WTC11 (cell line): ENCODE data around the gene MSH3. TPM values are rescaled to one million over a fixed set of nuclear protein-coding genes. Genes with fewer than 3 reads are reported as not detected.
"Not testable (repeated sequence)": the region's sequence is repeated elsewhere in the genome, so short reads cannot be mapped to it uniquely, and the experiment has no call there.

Experiments
- ATAC-seq: fragments of 200-7000 bp; cut with Tn5 transposase; 2 replicates; pipeline ENCODE4 v1.10.0; 2021; ENCODE audit warnings: mild to moderate bottlenecking, moderate library complexity
- CTCF ChIA-PET: fragments of 300-600 bp; sonication (Branson Sonifier 250); formaldehyde crosslinking; loops from one replicate; lab custom pipeline; 2021; ENCODE audit warnings: antibody characterized with exemption; lab: Charles Lee
- POLR2A ChIA-PET: fragments of 350-600 bp; sonication (Branson Sonifier 250); formaldehyde crosslinking; loops from one replicate; lab custom pipeline; 2021; ENCODE audit warnings: antibody characterized with exemption; lab: Charles Lee
- DNase-seq: peaks from one replicate; pipeline ENCODE4 v3.0.0; 2021; ENCODE audit warnings: low spot score
- H3K27ac Mint-ChIP-seq: 2 replicates; pipeline ENCODE4 v1.8.0; 2021; ENCODE audit warnings: mixed read lengths
- H3K27me3 Mint-ChIP-seq: 2 replicates; pipeline ENCODE4 v1.8.0; 2021; ENCODE audit warnings: low read depth, mild to moderate bottlenecking, moderate library complexity, mixed read lengths
- H3K36me3 Mint-ChIP-seq: 2 replicates; pipeline ENCODE4 v1.8.0; 2021; ENCODE audit warnings: mixed read lengths
- H3K4me1 Mint-ChIP-seq: 2 replicates; pipeline ENCODE4 v1.8.0; 2022; ENCODE audit warnings: mixed read lengths
- H3K4me3 Mint-ChIP-seq: 2 replicates; pipeline ENCODE4 v1.8.0; 2021; ENCODE audit warnings: mild to moderate bottlenecking, moderate library complexity, mixed read lengths
- H3K9me3 Mint-ChIP-seq: 2 replicates; pipeline ENCODE4 v1.8.0; 2021; ENCODE audit warnings: mixed read lengths
- ATF2 ChIP-seq: sonication (generic); formaldehyde crosslinking; IDR thresholded peaks from 2 replicates; pipeline ENCODE4 v1.8.1; 2022; ENCODE audit warnings: low read depth, missing genetic modification reagents, borderline replicate concordance
- ATF3 ChIP-seq: sonication (generic); formaldehyde crosslinking; conservative IDR thresholded peaks from 2 replicates; pipeline ENCODE4 v1.8.1; 2022; ENCODE audit warnings: mild to moderate bottlenecking, missing genetic modification reagents
- CDX4 ChIP-seq: fragments of 250-450 bp; sonication (Bioruptor Pico); IDR thresholded peaks from 2 replicates; pipeline ENCODE4 v1.9.0; 2021; ENCODE audit warnings: moderate library complexity, mild to moderate bottlenecking, inconsistent platforms, borderline replicate concordance
- E2F5 ChIP-seq: sonication (generic); formaldehyde crosslinking; IDR thresholded peaks from 2 replicates; pipeline ENCODE4 v1.8.1; 2022; ENCODE audit warnings: mild to moderate bottlenecking, moderate library complexity, missing genetic modification reagents
- FOXK1 ChIP-seq: sonication (generic); formaldehyde crosslinking; IDR thresholded peaks from 2 replicates; pipeline ENCODE4 v1.8.0; 2022; ENCODE audit warnings: mild to moderate bottlenecking, moderate library complexity, missing genetic modification reagents
- HMGA2 ChIP-seq: fragments of 250-450 bp; sonication (Bioruptor Pico); IDR thresholded peaks from 2 replicates; pipeline ENCODE4 v1.4.0; 2021; ENCODE audit warnings: mild to moderate bottlenecking, moderate library complexity
- MXD4 ChIP-seq: fragments of 250-450 bp; sonication (Bioruptor Pico); IDR thresholded peaks from 2 replicates; pipeline ENCODE4 v1.8.0; 2021; ENCODE audit warnings: mild to moderate bottlenecking, moderate library complexity, borderline replicate concordance
- NFE2L1 ChIP-seq: sonication (generic); formaldehyde crosslinking; IDR thresholded peaks from 2 replicates; pipeline ENCODE4 v1.8.1; 2023; ENCODE audit warnings: missing genetic modification reagents
- SMAD4 ChIP-seq: sonication (generic); formaldehyde crosslinking; IDR thresholded peaks from 2 replicates; pipeline ENCODE4 v1.8.0; 2022; ENCODE audit warnings: mild to moderate bottlenecking, missing genetic modification reagents
- SP1 ChIP-seq: sonication (generic); formaldehyde crosslinking; conservative IDR thresholded peaks from 2 replicates; pipeline ENCODE4 v1.8.1; 2022; ENCODE audit warnings: missing genetic modification reagents
- USF1 ChIP-seq: sonication (generic); formaldehyde crosslinking; IDR thresholded peaks from 2 replicates; pipeline ENCODE4 v1.8.0; 2022; ENCODE audit warnings: mild to moderate bottlenecking, missing genetic modification reagents
- ZBTB21 ChIP-seq: sonication (generic); formaldehyde crosslinking; IDR thresholded peaks from 2 replicates; pipeline ENCODE4 v1.8.1; 2023; ENCODE audit warnings: mild to moderate bottlenecking, missing genetic modification reagents, borderline replicate concordance
- total RNA-seq: library from RNA; stranded (reverse); gene quantifications from 3 replicates; pipeline ENCODE4 v1.2.3, GENCODE V29; 2021
- TF ChIP-seq, protein P1 (sequence below): sonication (generic); formaldehyde crosslinking; IDR thresholded peaks from 2 replicates; pipeline ENCODE4 v1.8.1; 2023; ENCODE audit warnings: mild to moderate bottlenecking, missing genetic modification reagents, moderate library complexity
- TF ChIP-seq, protein P2 (sequence below): fragments of 250-450 bp; sonication (Bioruptor Pico); IDR thresholded peaks from 2 replicates; pipeline ENCODE4 v1.9.0; 2021; ENCODE audit warnings: mild to moderate bottlenecking, borderline replicate concordance

Gene MSH3
- total RNA-seq, 1 experiment from 2014 or later: 14.6 TPM

GRCh38 chr5:80822640-80823039, 168.2 kb downstream of the MSH3 start:
- Mint-ChIP-seq H3K4me3 (no peak overlapping the region), H3K4me1 (peaks cover 12% of the 10 kb centered on the region), H3K27ac (no peak overlapping the region), H3K9me3 (peaks cover 54% of the 10 kb centered on the region), H3K36me3 (peaks cover 42% of the 10 kb centered on the region)
- ATAC-seq: no peak
- no peak for DNase-seq
- CTCF ChIA-PET: no interaction called here
- TF ChIP-seq USF1 (CRISPR knock-in tag): no peak
- TF ChIP-seq, all 79 proteins: peak for 0
- POLR2A ChIA-PET: no interaction called here
- H3K27me3 Mint-ChIP-seq: no peaks in the 10 kb centered on the region

GRCh38 chr5:80824159-80824558, 169.7 kb downstream of the MSH3 start:
- H3K4me3 Mint-ChIP-seq, H3K27me3 Mint-ChIP-seq, POLR2A ChIA-PET, CTCF ChIA-PET, ATAC-seq, DNase-seq, H3K27ac Mint-ChIP-seq: not testable (repeated sequence)
- peaks cover 59% of the 10 kb centered on the region for H3K9me3 Mint-ChIP-seq
- peaks cover 12% of the 10 kb centered on the region for H3K4me1 Mint-ChIP-seq
- H3K36me3 Mint-ChIP-seq: peaks cover 56% of the 10 kb centered on the region

DNA sequence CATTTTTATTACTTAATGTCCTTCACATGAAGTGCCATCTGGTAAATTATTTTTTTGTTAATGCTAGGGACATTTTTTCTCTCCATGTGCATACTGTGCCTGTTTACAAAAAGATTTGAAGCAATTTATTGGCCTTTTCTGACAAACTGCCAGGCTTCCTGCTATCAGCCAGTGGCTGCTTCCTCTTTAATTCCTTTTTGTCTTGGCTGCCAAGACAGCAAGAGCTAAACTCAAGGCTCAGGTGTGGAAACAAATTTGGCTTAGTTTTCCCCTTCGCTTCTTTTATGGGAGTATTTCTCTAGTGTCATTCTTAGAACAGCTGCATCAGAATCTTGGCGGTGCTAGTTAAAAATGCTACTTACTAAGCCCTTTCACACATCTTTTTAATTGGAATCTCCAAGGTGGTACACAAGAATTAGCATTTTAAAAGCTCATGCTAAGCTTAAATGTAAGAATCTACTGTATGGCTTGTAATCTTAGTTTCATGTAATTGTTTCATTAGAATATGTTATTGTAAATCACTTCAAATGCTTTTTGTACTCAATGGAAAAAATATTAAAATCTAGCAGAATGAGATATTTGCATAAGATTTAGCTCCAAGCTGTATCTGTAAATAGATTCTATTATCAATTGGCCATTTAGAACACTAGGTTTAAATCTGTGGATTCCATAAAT, 171.5 kb downstream of the MSH3 start:
- CTCF ChIA-PET: interaction anchor here (0.6 kb wide), 1 partner anchor 10 kb away, joined by 3 read pairs; no protein-coding TSS in a partner anchor
- no peak for DNase-seq

More for the DNA sequence above, 171.5 kb downstream of the MSH3 start:
- peaks cover 70% of the 10 kb centered on the region for H3K9me3 Mint-ChIP-seq
- POLR2A ChIA-PET: no interaction called here
- peaks cover 66% of the 10 kb centered on the region for H3K36me3 Mint-ChIP-seq
- H3K4me1 Mint-ChIP-seq: peaks cover 7% of the 10 kb centered on the region
- no peak overlapping the region for H3K4me3 Mint-ChIP-seq
- no peak overlapping the region for H3K27ac Mint-ChIP-seq
- ATAC-seq: no peak
- peaks cover 3% of the 10 kb centered on the region; the same call in 1 of the 2 replicates for H3K27me3 Mint-ChIP-seq
- TF ChIP-seq SMAD4 (CRISPR knock-in tag) (no peak), E2F5 (CRISPR knock-in tag) (no peak), ATF3 (CRISPR knock-in tag) (no peak), ZBTB21 (CRISPR knock-in tag) (no peak), ATF2 (CRISPR knock-in tag) (no peak), SP1 (CRISPR knock-in tag) (no peak), NFE2L1 (CRISPR knock-in tag) (no peak), CDX4 (no peak), MXD4 (CRISPR knock-in tag) (no peak), FOXK1 (CRISPR knock-in tag) (no peak), HMGA2 (CRISPR knock-in tag) (no peak)
- TF ChIP-seq, protein P1, sequence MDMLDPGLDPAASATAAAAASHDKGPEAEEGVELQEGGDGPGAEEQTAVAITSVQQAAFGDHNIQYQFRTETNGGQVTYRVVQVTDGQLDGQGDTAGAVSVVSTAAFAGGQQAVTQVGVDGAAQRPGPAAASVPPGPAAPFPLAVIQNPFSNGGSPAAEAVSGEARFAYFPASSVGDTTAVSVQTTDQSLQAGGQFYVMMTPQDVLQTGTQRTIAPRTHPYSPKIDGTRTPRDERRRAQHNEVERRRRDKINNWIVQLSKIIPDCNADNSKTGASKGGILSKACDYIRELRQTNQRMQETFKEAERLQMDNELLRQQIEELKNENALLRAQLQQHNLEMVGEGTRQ (CRISPR knock-in tag): no peak
- TF ChIP-seq, protein P2, sequence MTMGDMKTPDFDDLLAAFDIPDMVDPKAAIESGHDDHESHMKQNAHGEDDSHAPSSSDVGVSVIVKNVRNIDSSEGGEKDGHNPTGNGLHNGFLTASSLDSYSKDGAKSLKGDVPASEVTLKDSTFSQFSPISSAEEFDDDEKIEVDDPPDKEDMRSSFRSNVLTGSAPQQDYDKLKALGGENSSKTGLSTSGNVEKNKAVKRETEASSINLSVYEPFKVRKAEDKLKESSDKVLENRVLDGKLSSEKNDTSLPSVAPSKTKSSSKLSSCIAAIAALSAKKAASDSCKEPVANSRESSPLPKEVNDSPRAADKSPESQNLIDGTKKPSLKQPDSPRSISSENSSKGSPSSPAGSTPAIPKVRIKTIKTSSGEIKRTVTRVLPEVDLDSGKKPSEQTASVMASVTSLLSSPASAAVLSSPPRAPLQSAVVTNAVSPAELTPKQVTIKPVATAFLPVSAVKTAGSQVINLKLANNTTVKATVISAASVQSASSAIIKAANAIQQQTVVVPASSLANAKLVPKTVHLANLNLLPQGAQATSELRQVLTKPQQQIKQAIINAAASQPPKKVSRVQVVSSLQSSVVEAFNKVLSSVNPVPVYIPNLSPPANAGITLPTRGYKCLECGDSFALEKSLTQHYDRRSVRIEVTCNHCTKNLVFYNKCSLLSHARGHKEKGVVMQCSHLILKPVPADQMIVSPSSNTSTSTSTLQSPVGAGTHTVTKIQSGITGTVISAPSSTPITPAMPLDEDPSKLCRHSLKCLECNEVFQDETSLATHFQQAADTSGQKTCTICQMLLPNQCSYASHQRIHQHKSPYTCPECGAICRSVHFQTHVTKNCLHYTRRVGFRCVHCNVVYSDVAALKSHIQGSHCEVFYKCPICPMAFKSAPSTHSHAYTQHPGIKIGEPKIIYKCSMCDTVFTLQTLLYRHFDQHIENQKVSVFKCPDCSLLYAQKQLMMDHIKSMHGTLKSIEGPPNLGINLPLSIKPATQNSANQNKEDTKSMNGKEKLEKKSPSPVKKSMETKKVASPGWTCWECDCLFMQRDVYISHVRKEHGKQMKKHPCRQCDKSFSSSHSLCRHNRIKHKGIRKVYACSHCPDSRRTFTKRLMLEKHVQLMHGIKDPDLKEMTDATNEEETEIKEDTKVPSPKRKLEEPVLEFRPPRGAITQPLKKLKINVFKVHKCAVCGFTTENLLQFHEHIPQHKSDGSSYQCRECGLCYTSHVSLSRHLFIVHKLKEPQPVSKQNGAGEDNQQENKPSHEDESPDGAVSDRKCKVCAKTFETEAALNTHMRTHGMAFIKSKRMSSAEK (CRISPR knock-in tag): no peak
